Stimulated activated CD8-positive, alpha-beta memory T cell treated with anti-CD3 and anti-CD28 coated beads, Interleukin-12 subunit alpha, Interleukin-12 subunit beta, amount 100 ng/mL, for 1 hour (primary cell): Measurements from ENCODE around the gene ZNF616.
A peak's percentile ranks its signal among the peaks of the same experiment; 100 is the strongest.
"Not testable (repeated sequence)": the region's sequence is repeated elsewhere in the genome, so short reads cannot be mapped to it uniquely, and the experiment has no call there.

ENCODE experiments used
- DNase-seq: peaks from one replicate; pipeline ENCODE4 v3.0.0-alpha.2; 2020; ENCODE audit warnings: low read depth

Gene ZNF616

GRCh38 chr19:52102782-52103181, 37.0 kb downstream of the ZNF616 start:
- no peak for DNase-seq

- DNase-seq, result no peak
Observed at GRCh38 chr19:52101866-52102562, 37.7 kb downstream of the ZNF616 start.

DNA sequence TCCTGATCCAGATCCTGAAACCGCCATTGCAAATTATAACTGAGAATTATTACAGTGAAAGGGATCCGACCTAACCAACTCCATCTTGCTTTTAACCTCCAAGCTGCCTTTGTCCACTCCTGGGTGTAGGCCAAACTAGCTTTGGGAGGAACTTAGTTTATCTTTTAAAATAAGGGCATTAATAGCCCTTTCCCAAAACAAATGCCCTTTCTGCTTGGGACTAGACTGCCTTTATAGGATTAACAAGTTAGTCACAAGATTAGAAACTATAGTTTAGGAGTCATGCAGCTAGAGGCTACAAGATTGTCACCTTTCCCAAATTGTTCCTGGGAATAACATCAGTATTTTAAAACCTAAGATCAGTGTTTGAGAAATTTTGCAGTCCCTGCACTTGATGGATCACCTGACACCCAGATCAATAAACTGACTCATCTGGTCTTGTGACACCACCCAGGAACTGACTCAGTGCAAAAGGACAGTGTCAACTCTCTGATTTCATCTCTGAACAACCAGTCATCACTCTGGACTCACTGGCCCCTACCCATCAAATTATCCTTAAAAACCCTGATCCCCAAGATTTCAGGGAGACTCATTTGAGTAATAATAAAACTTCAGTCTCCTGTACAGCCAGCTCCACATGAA, 40.1 kb downstream of the ZNF616 start:
- DNase-seq, result no peak

DNA sequence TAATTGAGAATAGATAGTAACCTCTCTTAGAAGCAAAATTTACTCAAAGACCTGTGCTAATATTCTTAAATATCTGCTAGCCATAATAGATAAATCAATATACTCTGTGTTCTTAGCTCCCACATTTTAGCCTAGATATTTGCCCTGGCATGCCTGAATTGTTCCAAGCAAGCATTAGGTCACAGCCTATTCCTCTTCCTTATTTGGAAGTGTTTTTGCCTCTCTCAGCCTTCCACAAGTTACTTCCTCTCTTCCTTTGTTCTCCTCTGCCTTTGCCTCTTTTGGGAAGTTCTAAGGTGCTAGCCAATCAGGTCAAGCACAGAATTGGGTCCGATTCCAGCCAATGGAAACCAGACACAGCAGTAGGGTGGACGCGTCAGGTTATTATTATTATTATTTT, 43.3 kb downstream of the ZNF616 start:
- not testable (repeated sequence) for DNase-seq

GRCh38 chr19:52095172-52096014, 44.3 kb downstream of the ZNF616 start, which contains the start of gene ZNF841:
Gene ZNF841 (minus strand): TSS chr19:52095765. CDS start chr19:52084801, 10,964 bp downstream.
- DNase-seq, result peak; percentile 77

- DNase-seq, result no peak
Observed at GRCh38 chr19:52094526-52095130, 45.1 kb downstream of the ZNF616 start.

DNA sequence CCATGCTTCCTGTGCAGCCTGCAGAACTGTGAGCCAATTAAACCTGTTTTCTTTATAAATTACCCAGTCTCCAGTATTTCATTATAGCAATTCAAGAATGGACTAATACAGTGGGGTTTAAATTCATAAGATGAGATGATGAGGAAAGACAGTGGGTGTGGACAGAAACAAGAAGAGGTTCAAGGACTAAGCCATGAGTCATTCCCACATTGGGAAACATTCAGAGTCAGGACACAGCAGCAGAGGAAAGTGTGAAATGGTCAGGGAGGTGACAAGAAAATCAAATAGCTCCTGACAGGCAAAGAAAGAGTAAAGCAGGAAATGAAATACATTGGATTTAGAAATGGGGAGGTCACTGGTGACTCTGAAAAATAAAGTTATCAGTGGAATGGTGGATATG, 53.3 kb downstream of the ZNF616 start:
- no peak for DNase-seq

DNA sequence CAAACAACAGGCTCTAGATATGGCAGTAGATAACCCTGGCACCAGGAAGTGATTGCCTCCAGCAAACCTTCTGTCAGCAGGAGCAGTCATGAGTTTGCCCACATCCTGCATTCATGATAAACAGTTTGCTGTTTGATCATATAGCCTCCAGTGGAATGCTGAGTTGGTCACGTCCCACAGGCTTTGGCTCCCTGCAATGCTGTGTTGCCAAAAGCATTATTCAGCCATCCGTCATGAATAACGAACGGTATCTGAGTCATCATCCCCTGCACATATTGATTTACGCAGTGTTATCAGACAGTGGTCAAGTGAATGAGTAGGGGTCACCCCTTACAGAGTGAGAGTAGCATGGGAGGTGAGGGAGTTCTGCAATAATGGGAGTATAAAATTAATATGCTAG, 69.2 kb downstream of the ZNF616 start:
- no peak for DNase-seq

GRCh38 chr19:52069653-52070052, 70.1 kb downstream of the ZNF616 start:
- no peak for DNase-seq

GRCh38 chr19:52066258-52066863, 73.4 kb downstream of the ZNF616 start:
- no peak for DNase-seq

DNA sequence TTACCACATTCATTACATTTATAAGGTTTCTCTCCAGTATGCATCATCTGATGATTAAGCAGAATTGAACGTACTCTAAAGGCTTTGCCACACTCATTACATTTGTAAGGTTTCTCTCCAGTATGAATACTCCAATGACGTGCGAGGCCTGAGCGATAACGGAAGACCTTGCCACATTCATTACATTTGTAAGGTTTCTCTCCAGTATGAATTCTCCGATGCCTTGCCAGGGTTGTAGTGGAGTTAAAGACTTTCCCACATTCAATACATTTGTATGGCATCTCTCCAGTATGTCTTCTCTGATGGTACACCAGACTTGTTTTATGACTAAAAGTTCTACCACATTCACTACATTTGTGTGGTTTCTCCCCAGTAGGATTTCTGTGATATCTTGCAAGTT, 74.3 kb downstream of the ZNF616 start:
- no peak for DNase-seq
